Amygdala (tissue), 56 donors: Measurements from ENCODE around the gene RGS1.

Experiments
- DNase-seq, 56 donors: peaks; one replicate each; lab custom pipeline; 2025; lab: John Stamatoyannopoulos, UW

The RGS1 gene

DNA sequence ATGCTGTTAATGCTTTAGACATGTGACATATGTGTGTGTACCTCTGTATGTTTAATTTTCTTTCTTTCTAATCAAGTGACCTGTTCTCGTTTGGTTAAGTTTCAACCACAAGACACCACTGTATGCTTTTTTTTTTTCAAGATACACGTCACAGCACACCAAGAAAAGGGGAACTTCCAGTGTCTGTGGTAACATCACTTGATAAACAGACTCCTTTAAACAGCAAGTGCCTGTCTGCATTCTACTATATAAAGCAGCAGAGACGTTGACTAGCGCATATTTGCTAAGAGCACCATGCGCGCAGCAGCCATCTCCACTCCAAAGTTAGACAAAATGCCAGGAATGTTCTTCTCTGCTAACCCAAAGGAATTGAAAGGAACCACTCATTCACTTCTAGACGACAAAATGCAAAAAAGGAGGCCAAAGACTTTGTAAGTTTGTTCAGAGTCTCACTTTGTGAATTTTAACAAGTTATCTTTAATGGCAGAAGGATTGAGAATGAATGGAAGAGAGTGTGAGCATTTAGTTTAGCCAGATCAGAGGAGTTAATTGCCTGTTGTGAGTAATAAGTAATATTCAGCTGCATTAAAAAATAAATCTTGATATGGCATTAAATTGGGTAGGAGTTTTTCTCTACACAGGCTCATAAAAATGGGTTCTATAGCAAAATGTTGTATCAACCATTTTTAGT is at the start of gene RGS1:
TSS of gene RGS1 (plus strand) at position 275 of the 691 bp plus-strand sequence. CDS start at position 295, 20 bp downstream.
- peak in 14 of 56 donors; percentile 1 to 34 (median 6) for DNase-seq

DNA sequence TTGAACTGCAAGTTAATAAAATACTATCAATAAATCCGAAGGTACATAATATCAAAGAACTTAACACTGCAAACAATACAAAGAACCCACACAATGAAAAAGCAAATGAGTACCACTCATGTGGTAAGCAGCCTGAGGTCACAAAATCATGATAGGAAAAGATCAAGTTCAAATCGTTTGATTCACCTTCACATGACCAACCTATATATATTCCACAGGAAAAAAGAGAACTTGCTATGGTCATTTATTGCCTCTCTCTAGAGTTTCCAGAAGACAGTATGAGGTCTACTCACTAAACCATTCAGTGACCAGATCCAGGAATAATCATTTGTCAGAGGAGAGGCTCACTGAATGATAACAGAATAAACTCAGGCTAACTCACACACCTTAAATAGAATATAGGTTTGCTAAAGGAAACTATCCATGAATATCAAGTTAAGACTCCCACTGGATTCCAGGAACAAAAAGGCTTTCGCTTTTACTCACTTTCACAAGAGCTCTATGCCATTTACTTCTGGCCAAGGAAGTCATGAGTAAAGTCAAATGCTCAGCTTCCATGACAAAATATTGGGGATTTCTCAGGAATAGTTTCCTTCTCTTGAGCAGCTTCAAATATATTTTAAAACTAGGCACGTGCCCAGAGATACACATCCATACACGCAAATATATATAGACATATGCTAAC is 48.3 kb upstream of the RGS1 start:
- DNase-seq: no peak

DNA sequence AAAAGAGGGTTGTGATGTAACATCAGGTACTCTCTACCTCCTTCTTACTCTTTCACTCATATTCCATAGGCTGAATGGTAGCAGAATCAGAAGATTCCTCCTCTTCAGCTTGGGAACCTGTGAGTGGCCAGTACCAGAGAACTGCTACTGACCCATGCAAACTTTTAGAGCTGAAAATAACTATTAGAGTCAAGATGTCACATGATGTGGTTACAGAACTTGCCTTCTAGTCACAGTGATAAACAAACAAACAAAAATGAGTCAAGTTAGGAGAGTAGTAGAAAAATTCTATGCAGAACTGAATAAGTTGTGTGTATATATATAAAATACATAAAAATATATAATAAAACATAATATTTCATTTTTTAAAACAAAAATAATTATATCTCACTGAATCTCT is 47.6 kb upstream of the RGS1 start:
- no peak for DNase-seq

- DNase-seq: no peak
These were observed 46.4 kb upstream of the RGS1 start for GRCh38 chr1:192529031-192529755.

DNA sequence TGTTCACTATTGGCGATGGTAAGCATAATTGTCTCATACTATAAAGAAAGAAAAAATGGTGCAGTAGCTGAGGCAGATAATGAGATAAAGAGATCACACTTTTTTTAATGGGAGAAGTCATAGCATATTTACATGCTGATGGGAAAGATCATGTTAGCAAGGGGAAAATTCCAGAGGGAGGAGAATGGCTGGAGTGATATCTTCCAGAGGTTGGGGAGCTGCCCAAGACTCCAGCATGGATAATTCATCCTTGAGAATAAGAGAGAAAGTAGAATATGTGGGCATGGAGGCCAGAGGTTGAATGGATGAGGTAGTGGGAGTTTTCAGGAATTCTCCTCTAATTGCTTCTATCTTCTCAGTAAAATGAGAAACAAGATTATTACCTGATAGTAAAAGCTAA is 45.8 kb upstream of the RGS1 start:
- no peak for DNase-seq

DNA sequence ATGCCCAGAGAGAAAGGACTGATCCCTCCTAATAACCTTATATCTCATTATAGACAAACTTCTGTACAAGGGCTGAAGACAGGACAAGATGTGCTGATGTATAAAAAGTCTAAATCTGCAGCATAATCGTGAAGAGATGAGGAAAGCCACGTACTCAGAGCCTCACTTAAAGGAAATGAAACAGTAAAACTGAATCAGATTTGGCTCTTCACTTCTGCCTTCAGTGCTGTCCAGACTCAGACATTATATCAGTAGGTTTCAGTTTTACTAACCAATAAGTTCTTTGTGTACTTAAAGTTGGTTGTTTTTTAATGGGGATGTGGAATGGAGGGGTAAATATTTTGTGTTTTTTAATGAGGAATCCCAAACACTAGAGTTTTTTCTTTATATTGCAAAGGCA is 45.3 kb upstream of the RGS1 start:
- DNase-seq: no peak

GRCh38 chr1:192531037-192531703 is 44.4 kb upstream of the RGS1 start:
- DNase-seq: peak in 14 of 56 donors; percentile 1 to 45 (median 10)

DNA sequence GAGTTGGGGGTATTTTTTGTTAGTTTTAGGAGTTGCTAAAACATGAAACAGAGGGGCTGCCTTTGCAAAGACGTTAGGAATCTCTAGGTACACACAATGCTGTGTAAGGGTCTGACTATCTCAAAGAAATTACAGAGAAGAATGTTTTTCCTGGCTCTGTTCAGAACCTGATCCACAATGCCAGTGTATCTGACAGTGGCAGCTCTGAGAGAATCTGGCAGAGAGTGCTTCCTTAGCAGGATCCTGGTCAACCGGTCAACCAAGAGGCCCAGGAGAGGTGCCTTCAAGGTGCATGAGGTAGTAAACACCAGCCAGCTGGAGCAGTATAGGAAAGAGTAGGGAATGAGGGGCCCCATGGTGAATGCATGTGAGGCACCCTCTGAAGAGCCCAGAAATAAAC is 40.9 kb upstream of the RGS1 start:
- DNase-seq: no peak

GRCh38 chr1:192535916-192536664 is 39.5 kb upstream of the RGS1 start:
- no peak for DNase-seq

GRCh38 chr1:192538407-192539296 is 36.9 kb upstream of the RGS1 start:
- DNase-seq: no peak

GRCh38 chr1:192539297-192540092 is 36.1 kb upstream of the RGS1 start:
- DNase-seq: no peak

- no peak for DNase-seq
These were observed 32.1 kb upstream of the RGS1 start for GRCh38 chr1:192543445-192543844.

DNA sequence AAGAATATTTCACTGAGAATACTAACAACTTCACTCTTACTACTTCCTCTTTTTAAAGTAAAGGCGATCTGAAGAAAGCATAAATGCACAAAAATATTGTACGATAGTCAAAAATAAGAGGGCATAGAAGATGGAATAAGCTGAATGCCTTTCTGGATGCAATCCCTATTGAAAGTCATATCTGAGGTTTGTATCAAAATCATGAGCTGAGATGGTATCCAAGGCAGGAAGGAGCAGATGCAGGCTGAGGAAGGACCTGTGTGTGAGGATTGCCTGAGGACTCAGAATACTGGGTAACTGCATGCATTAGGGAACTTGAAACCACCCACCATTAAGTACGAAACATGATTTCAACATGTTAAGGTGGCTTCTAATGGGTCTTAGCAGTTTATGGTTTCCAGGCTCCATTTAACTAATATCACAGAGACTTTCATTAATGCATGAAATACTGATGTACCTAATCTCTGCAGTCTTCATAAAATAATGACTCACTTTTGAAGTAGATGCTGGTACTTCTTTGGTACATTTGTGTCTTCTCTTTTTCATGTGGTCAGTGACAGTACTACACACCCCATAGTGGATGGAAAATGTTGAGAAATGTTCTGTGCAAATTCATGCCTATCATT is 29.6 kb upstream of the RGS1 start:
- DNase-seq: no peak

DNA sequence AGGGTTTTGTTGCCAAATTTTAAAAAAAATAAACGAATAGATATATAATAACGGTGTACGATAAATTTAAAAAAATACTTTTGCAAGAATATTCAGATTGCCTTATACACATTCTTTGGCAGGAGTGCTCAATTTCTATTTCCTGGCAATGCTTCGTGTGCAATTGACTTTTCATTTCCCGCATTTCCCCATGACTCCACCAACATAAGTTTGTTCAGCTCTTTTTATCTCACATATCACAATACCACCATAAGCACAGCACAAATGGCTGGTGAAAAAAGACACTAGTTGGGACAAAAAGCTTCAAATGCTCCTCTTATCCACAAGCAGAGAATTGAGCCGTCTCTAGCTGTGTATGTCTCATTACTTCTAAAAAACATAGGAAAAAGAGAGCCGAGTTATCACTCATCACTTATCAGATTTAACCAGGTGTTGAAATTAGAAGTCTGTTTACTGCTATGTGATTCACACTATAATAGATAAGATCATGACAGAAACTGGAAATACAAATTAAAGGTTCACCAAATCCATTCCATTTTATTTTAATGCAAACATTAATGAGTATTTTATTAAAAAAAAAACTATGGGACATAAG is 28.9 kb upstream of the RGS1 start:
- DNase-seq: no peak

DNA sequence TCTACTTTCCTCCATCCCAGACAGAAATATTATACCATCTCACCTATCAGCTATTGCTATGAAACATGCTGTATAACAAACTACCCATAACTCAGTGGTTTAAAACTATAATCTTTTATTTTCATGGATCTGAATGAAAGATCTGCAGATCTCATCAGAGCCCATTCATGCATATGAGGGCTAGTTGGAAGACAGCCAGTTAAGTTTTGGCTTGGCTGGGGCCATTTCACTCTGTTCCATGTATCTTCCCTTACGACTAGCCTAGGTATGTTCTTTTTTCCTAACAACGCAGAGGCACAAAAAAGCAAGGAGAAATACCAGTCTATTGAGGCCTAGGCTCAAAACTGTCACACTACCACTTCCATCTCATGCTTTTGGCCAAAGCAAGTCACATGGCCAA is 28.1 kb upstream of the RGS1 start:
- no peak for DNase-seq

DNA sequence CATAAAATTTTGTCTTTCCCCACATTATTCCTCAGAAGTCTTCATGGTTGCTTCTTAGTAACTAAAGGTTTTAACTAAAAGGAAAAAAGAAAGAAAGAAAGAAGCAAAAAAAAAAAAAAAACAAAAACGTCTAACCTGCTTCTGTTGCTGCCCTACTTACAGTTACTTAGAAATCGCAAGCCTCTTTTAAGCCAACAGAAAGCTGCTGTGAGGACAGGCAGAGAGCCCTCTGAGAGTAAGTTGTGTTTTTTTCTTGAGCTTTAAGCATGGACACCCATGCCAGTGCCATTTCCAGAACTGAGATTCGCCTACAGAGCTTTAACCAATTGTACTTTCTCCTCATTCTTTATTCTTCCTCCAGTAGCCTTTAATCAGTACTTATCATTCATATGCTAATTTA is 25.6 kb upstream of the RGS1 start:
- DNase-seq: no peak

GRCh38 chr1:192550922-192551534 is 24.5 kb upstream of the RGS1 start:
- no peak for DNase-seq
